Measurements from ENCODE around the gene RAB26. TPM values are rescaled to one million over a fixed set of nuclear protein-coding genes. Genes with fewer than 3 reads are reported as not detected.
"Not testable (repeated sequence)": the region's sequence is repeated elsewhere in the genome, so short reads cannot be mapped to it uniquely, and the experiment has no call there.

The RAB26 gene
- total and polyA plus RNA-seq, 10 donors = 0.26 to 7.9 (median 1.2) TPM; not detected in 1

DNA sequence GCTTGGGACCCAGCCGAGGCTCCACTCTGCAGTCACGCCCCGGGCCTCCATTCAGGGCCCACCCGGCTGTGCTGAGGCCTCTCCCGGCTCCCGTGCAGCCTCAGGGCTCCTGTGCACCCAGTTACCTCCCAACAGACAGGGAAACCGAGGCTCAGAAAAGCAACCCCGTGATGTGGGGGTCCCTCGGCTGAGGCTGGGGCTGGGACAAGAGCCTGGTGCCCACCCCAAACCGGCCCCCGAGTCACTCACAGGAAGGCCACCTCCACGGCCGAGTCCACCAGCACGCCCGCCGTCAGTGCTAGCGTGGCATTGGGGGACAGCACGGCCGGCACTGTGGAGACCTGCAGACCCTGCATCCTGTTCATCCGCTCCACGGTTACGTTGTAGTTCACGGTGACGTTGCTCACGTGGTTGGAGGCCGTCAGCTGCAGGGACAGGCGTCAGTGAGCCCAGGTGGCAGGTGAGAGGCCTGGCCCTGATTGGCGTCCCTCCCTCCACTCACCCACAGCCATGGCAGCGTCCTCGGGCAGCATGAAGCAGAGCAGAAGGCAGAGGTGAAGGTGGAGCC is 35.8 kb upstream of the RAB26 start:
- intact Hi-C loops (cut with DNase I; ENCODE audit: low total_unique reads); H3K27ac ChIP-seq; H3K27me3 ChIP-seq (replicated peaks in 1 of 7); H3K9me3 ChIP-seq; H3K4me3 ChIP-seq: not testable (repeated sequence)
- Histone ChIP-seq H3K36me3 (peaks cover 0 to 94% (median 56%) of the 10 kb centered on the region in 6 donors), H3K4me1 (peaks cover 0 to 23% (median 8%) of the 10 kb centered on the region in 6 donors)
- DNase-seq = peak; percentile 58
- 71 to 93% (median 91%) methylated on average over 13 to 30 of the region's 30 CpGs; no CpG with 5 or more reads in 1 of the 5 donors for WGBS, 5 donors
- peak in 1 of 3 donors; percentile 20 for TF ChIP-seq POLR2AphosphoS5 (IDR thresholded peaks at IDR 0.05)

DNA sequence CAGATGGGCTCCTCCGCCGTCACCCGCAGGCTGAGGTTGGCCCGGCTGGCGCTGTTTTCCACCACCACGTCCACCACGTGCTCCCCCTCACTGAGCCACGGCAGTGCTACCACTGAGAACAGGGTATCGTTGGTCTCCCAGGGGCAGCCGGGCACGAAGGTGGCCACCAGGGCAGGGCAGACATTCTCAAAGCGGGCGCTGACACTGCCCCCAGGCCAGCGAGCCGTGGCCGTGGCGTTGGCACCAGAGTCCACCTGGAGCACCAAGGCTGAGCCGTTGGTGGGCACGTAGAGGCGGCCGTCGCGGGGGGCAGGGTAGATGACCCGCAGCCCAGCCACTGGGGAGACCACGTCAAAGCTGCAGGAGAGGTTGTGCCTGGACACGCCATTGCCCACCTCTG is 34.2 kb upstream of the RAB26 start:
- H3K9me3 ChIP-seq; intact Hi-C loops (cut with DNase I; ENCODE audit: low total_unique reads); DNase-seq; H3K27ac ChIP-seq; H3K27me3 ChIP-seq (replicated peaks in 1 of 7); H3K4me3 ChIP-seq: not testable (repeated sequence)
- Histone ChIP-seq H3K4me1 (peaks cover 0 to 23% (median 8%) of the 10 kb centered on the region in 6 donors), H3K36me3 (peaks cover 0 to 80% (median 40%) of the 10 kb centered on the region in 6 donors)
- WGBS, 5 donors = 91 to 97% (median 95%) methylated on average over 19 to 26 of the region's 26 CpGs

DNA sequence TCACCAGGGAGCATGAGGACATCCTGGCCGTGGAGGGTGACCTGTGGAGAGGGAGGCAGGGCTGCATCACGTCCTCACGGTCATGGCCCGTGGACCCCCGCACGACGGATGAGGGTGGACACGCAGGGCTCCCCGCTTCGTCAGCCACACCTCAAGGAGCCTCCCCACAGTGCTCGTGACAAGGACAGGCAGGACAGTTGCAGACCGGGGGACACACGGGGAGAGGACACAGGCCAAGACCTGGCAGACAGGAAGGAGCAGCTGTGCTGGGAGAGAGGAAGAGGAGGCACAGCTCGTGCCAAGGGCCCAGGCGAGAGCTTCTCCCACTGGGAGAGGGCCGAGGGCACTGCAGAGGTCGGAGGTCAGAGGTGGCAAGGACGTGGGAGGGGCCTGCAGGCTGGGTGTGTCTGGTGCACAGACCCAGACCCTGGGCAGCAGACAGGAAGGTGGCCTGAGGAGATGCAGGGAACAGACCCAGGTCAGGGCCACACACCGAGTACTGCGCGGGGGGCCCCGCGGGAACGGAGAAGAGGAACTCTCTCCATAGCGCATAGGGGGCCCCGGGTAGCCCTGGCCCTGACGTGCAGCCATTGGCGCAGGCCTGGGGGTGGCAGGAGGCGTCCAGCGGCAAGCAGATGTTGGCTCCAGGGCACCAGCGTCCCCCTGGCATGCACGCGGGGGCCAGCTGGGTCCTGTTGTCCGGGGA is 33.4 kb upstream of the RAB26 start:
- peak overlapping the region in 1 of 8 donors; percentile 7 for H3K27ac ChIP-seq
- H3K4me1 ChIP-seq = peaks cover 0 to 23% (median 8%) of the 10 kb centered on the region in 6 donors
- H3K36me3 ChIP-seq = peaks cover 0 to 72% (median 33%) of the 10 kb centered on the region in 6 donors
- 70 to 89% (median 78%) methylated on average over 20 to 33 of the region's 34 CpGs for WGBS, 5 donors
- intact Hi-C loops (cut with DNase I; ENCODE audit: low total_unique reads); H3K9me3 ChIP-seq; H3K27me3 ChIP-seq (replicated peaks in 1 of 7); H3K4me3 ChIP-seq; DNase-seq: not testable (repeated sequence)
- peak in 2 of 3 donors; percentile 60 for TF ChIP-seq POLR2AphosphoS5 (IDR thresholded peaks at IDR 0.05)

DNA sequence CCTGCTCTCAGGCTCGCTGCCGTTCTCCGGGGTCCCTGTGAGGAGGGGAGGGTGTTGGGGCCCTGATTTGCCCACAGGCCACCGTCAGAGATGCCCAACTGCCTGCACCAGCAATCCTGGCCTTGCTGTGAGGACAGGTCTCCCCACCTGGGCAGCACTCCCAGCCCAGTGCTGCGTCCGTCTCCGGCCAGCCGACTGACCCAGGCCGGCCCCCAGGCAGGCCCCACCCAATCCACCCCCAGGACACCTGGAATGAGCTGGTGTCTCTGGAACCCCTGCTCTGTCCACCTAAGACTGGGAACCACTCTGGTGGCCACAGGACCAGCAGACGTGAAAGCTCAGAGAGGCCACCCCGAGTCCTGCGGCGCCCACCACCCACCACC is 32.8 kb upstream of the RAB26 start:
- Histone ChIP-seq H3K4me3 (no peak overlapping the region), H3K27me3 (replicated peaks in 1 of 7) (no peaks in the 10 kb centered on the region), H3K9me3 (no peaks in the 10 kb centered on the region), H3K27ac (peak overlapping the region in 1 of 8 donors; percentile 7), H3K4me1 (peaks cover 0 to 24% (median 8%) of the 10 kb centered on the region in 6 donors), H3K36me3 (peaks cover 0 to 67% (median 28%) of the 10 kb centered on the region in 6 donors)
- TF ChIP-seq POLR2A (IDR thresholded peaks at IDR 0.05) = no peak
- TF ChIP-seq POLR2AphosphoS5 (IDR thresholded peaks at IDR 0.05) = no peak
- TF ChIP-seq, protein P1, sequence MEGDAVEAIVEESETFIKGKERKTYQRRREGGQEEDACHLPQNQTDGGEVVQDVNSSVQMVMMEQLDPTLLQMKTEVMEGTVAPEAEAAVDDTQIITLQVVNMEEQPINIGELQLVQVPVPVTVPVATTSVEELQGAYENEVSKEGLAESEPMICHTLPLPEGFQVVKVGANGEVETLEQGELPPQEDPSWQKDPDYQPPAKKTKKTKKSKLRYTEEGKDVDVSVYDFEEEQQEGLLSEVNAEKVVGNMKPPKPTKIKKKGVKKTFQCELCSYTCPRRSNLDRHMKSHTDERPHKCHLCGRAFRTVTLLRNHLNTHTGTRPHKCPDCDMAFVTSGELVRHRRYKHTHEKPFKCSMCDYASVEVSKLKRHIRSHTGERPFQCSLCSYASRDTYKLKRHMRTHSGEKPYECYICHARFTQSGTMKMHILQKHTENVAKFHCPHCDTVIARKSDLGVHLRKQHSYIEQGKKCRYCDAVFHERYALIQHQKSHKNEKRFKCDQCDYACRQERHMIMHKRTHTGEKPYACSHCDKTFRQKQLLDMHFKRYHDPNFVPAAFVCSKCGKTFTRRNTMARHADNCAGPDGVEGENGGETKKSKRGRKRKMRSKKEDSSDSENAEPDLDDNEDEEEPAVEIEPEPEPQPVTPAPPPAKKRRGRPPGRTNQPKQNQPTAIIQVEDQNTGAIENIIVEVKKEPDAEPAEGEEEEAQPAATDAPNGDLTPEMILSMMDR (IDR thresholded peaks at IDR 0.05 in 8 of 11, conservative IDR thresholded peaks at IDR 0.05 in 3 of 11) = no peak
- intact Hi-C loops (cut with DNase I; ENCODE audit: low total_unique reads) = no loop called here
- DNase-seq = no peak
- 50 to 92% (median 86%) methylated on average over 1 to 13 of the region's 13 CpGs for WGBS, 5 donors

DNA sequence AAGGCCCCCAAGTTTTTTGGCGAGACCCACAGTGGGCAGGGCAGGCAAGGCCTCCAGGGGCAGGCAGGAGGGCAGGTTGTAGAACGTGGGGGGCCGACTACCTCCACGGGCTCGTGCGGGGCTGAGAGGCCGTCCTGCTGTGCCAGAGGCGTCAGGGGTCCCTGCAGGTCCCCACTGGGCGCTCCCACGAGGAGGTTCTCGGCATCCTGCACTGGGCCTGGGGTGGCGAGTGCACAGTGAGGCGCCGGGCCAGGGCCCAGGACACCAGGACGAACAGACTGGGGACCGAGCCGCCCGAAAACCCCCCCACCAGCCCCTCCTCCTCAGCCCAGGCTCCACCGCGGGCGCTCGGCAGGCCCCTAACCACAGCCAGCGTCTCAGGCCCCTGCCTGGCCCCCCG is 32.0 kb upstream of the RAB26 start:
- H3K4me3 ChIP-seq; H3K9me3 ChIP-seq; H3K27me3 ChIP-seq (replicated peaks in 1 of 7); DNase-seq; H3K27ac ChIP-seq; intact Hi-C loops (cut with DNase I; ENCODE audit: low total_unique reads): not testable (repeated sequence)
- peaks cover 0 to 30% (median 11%) of the 10 kb centered on the region in 6 donors for H3K4me1 ChIP-seq
- H3K36me3 ChIP-seq = peaks cover 0 to 58% (median 20%) of the 10 kb centered on the region in 6 donors
- 73 to 98% (median 92%) methylated on average over 3 to 22 of the region's 24 CpGs for WGBS, 5 donors

DNA sequence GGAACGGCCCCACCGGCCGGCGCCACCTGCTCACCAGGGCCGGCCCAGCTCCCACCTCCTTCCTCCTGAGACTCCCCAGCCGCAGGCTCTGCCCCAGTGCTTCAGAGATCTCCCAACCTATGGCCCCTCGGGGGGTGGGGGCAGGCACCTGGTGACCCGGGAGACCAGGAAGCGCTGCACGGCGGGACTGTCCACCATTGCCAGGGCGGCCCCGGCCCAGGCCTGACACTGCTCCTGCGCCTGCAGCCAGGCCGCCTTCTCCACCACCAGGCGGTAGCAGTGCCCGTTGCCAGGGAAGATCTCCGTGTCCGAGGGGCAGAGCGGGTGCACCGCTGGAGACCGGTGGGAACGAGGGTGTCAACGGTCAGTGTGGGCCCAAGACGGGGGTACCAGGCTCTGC is 31.1 kb upstream of the RAB26 start:
- H3K9me3 ChIP-seq; H3K4me3 ChIP-seq; H3K27me3 ChIP-seq (replicated peaks in 1 of 7); intact Hi-C loops (cut with DNase I; ENCODE audit: low total_unique reads); DNase-seq; H3K27ac ChIP-seq: not testable (repeated sequence)
- Histone ChIP-seq H3K4me1 (peaks cover 0 to 36% (median 15%) of the 10 kb centered on the region in 6 donors), H3K36me3 (peaks cover 0 to 49% (median 12%) of the 10 kb centered on the region in 6 donors)
- WGBS, 5 donors = 94 to 100% (median 97%) methylated on average over 1 to 25 of the region's 25 CpGs

DNA sequence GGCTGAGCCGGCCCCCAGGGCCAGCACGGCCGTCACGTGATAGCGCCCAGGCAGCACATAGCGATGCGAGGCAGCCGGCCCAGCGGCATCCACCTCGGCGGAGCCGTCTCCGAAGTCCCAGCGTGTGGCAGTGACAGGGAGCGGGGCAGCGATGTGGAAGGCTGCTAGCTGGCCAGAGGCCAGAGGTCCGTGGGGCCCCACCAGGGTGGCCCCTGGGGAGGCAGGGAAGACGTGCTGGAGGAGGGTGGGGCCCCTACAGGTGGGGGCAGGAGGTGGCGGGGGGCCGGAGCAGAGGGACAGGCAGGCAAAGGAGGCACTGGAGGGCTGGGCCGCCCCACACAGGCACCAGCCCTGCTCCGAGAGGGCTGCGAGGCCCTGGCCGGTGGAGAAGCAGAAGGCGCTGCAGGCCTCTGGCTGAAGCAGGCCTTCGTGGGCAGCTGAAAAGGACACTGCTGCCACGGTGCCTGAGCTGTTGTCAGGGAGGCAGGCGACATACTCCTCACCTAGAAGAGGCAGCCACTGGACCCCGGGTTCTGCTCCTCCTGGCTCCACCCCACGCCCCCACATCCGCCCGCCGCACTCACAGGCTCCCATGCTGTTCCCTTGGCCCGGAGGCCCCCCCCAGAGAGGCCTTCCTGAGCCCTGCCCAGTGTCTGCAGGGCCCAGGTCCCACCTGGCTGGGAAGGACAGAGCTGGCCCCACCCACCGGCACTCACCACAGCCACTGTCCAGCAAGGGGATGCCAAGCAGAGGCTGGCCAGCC is 30.3 kb upstream of the RAB26 start:
- intact Hi-C loops (cut with DNase I; ENCODE audit: low total_unique reads) = not testable (repeated sequence)

More for the DNA sequence above, 30.3 kb upstream of the RAB26 start:
- peaks cover 0 to 42% (median 10%) of the 10 kb centered on the region in 6 donors for H3K36me3 ChIP-seq
- H3K27me3 ChIP-seq (replicated peaks in 1 of 7); H3K27ac ChIP-seq; DNase-seq; H3K4me3 ChIP-seq; H3K9me3 ChIP-seq: not testable (repeated sequence)
- peaks cover 0 to 44% (median 18%) of the 10 kb centered on the region in 6 donors for H3K4me1 ChIP-seq
- 86 to 93% (median 87%) methylated on average over 18 to 32 of the region's 35 CpGs; no CpG with 5 or more reads in 1 of the 5 donors for WGBS, 5 donors
